Measurements from ENCODE around the gene NYAP2. TPM values are rescaled to one million over a fixed set of nuclear protein-coding genes. Genes with fewer than 3 reads are reported as not detected.

NYAP2 gene
- polyA plus RNA-seq, 1 experiment, result not detected

DNA sequence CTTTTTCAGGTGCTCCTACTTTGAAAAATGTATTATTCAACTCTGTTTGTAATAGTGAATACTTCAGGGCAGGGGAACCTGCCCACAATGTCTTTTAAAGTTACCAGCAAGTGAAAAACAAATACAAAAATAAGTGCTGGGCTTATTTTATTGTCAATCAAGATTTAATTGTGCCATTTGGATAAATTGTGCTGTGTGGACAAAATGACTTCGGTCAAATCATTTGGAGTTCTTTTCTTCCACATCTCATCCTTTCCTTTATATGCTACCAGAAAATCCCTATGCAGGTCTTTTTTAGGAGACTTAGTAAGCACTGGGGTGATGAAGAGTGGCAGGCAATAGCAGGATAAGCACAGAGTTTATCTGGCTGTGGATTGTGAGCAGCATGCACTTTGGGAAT, 63.9 kb downstream of the NYAP2 start:
- ChIA-PET CTCF (no interaction called here), POLR2A (no interaction called here)
- H3K36me3 ChIP-seq (ENCODE audit: control insufficient read depth, insufficient read depth, low read length), result no peaks in the 10 kb centered on the region
- no peak for TF ChIP-seq CTCF (IDR thresholded peaks at IDR 0.05; ENCODE audit: insufficient read depth, low read depth, low read length)
- H3K27me3 ChIP-seq (ENCODE audit: control insufficient read depth, insufficient read depth, low read length), result no peaks in the 10 kb centered on the region
- H3K4me3 ChIP-seq (ENCODE audit: low read depth, low read length), result no peak overlapping the region
- no peak for DNase-seq (ENCODE audit: low read depth)

- no peak overlapping the region for H3K4me3 ChIP-seq (ENCODE audit: low read depth, low read length)
- DNase-seq (ENCODE audit: low read depth), result no peak
- TF ChIP-seq CTCF (IDR thresholded peaks at IDR 0.05; ENCODE audit: insufficient read depth, low read depth, low read length), result no peak
- no peaks in the 10 kb centered on the region for H3K36me3 ChIP-seq (ENCODE audit: control insufficient read depth, insufficient read depth, low read length)
- H3K27me3 ChIP-seq (ENCODE audit: control insufficient read depth, insufficient read depth, low read length), result no peaks in the 10 kb centered on the region
- POLR2A ChIA-PET, result no interaction called here
- CTCF ChIA-PET, result no interaction called here
Measured at GRCh38 chr2:225464346-225465025, 65.0 kb downstream of the NYAP2 start.

- ChIA-PET POLR2A (no interaction called here), CTCF (no interaction called here)
- Histone ChIP-seq H3K27me3 (ENCODE audit: control insufficient read depth, insufficient read depth, low read length) (no peaks in the 10 kb centered on the region), H3K36me3 (ENCODE audit: control insufficient read depth, insufficient read depth, low read length) (no peaks in the 10 kb centered on the region), H3K4me3 (ENCODE audit: low read depth, low read length) (no peak overlapping the region)
- no peak for TF ChIP-seq CTCF (IDR thresholded peaks at IDR 0.05; ENCODE audit: insufficient read depth, low read depth, low read length)
- DNase-seq (ENCODE audit: low read depth), result no peak
Measured at GRCh38 chr2:225465827-225466226, 66.3 kb downstream of the NYAP2 start.

DNA sequence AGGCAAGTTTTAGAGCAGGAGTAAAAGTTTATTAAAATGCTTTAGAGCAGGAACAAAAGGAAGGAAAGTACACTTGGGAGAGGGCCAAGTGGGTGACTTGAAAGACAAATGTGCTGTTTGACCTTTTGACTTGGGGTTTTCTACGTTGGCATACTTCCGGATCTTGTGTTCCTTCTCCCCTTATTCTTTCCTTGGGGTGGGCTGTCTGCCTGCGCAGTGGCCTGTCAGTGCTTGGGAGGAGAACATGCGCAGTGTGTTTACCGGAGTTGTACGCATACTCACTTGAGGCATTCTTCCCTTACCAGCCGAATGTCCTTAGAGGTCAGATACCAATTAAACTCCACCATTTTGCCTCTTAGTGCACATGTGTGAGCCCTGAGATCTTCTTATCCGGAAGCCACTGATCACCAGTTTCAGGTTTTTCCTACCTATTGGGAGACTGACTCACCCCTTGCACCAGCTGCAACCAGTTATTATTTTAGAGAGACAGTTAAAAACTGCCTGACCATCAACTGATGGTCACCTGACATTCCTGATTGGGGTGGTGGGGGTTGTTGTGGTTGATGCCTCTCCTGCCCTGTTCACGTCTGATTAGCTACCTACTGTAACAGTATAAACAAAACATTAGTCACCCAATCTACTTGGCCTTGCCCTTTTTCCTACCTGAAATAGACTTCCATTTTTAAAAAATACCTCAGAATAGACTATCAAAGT, 67.5 kb downstream of the NYAP2 start:
- POLR2A ChIA-PET, result no interaction called here
- CTCF ChIA-PET, result no interaction called here
- no peak for TF ChIP-seq CTCF (IDR thresholded peaks at IDR 0.05; ENCODE audit: insufficient read depth, low read depth, low read length)
- Histone ChIP-seq H3K27me3 (ENCODE audit: control insufficient read depth, insufficient read depth, low read length) (no peaks in the 10 kb centered on the region), H3K4me3 (ENCODE audit: low read depth, low read length) (no peak overlapping the region), H3K36me3 (ENCODE audit: control insufficient read depth, insufficient read depth, low read length) (no peaks in the 10 kb centered on the region)
- no peak for DNase-seq (ENCODE audit: low read depth)

DNA sequence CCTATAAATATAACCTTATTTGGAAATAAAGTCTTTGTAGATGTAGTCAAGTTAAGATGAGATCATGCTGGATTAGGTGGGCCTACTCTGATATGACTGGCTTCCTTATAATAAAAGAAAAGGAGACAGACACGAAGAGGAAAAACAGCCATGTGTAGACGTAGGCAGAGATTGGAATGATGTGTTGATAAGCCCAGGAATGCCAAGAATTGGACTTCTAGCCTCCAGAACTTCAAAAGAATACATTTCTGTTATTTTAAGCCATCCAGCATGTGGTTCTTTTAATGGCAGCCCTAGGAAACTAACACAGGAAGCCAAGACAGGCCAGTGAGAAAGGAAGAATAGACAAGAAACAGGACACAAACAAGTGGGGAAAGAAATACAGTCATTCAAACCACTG, 68.6 kb downstream of the NYAP2 start:
- CTCF ChIA-PET, result no interaction called here
- DNase-seq (ENCODE audit: low read depth), result no peak

More for the DNA sequence above, 68.6 kb downstream of the NYAP2 start:
- Histone ChIP-seq H3K36me3 (ENCODE audit: control insufficient read depth, insufficient read depth, low read length) (no peaks in the 10 kb centered on the region), H3K4me3 (ENCODE audit: low read depth, low read length) (no peak overlapping the region), H3K27me3 (ENCODE audit: control insufficient read depth, insufficient read depth, low read length) (no peaks in the 10 kb centered on the region)
- POLR2A ChIA-PET, result no interaction called here
- no peak for TF ChIP-seq CTCF (IDR thresholded peaks at IDR 0.05; ENCODE audit: insufficient read depth, low read depth, low read length)
